Peyer's patch (tissue), 4 donors: Measurements from ENCODE around the gene MPHOSPH10.

ENCODE experiments used
- CTCF ChIP-seq, 6 experiments: fragments of 450-650 bp in 4 of 6; fragments of 200-600 bp in 2 of 6; sonication (generic) in 1 of 6; IDR thresholded peaks; one replicate each; pipeline ENCODE4 v1.5.1; 2017 to 2019; ENCODE audit warnings: antibody characterized with exemption in 6 of 6, mild to moderate bottlenecking in 3 of 6, moderate library complexity in 1 of 6
- POLR2A ChIP-seq, 2 donors: fragments of 450-650 bp; IDR thresholded peaks; one replicate each; pipeline ENCODE4 v1.5.1; 2017; ENCODE audit warnings: antibody characterized with exemption in 2 of 2, mild to moderate bottlenecking in 2 of 2, moderate library complexity in 2 of 2

GRCh38 chr2:71130905-71131244, 441 bp downstream of the MPHOSPH10 start:
- TF ChIP-seq POLR2A (IDR thresholded peaks at IDR 0.05) (no peak), CTCF (IDR thresholded peaks at IDR 0.05) (no peak)
